ENCODE measurements around the gene GNAL. TPM values are rescaled to one million over a fixed set of nuclear protein-coding genes. Genes with fewer than 3 reads are reported as not detected.
A peak's percentile ranks its signal among the peaks of the same experiment; 100 is the strongest.
"Not testable (repeated sequence)": the region's sequence is repeated elsewhere in the genome, so short reads cannot be mapped to it uniquely, and the experiment has no call there.

GNAL gene
- total RNA-seq, 1 donor from 2014 or later, result 0.21 TPM

DNA sequence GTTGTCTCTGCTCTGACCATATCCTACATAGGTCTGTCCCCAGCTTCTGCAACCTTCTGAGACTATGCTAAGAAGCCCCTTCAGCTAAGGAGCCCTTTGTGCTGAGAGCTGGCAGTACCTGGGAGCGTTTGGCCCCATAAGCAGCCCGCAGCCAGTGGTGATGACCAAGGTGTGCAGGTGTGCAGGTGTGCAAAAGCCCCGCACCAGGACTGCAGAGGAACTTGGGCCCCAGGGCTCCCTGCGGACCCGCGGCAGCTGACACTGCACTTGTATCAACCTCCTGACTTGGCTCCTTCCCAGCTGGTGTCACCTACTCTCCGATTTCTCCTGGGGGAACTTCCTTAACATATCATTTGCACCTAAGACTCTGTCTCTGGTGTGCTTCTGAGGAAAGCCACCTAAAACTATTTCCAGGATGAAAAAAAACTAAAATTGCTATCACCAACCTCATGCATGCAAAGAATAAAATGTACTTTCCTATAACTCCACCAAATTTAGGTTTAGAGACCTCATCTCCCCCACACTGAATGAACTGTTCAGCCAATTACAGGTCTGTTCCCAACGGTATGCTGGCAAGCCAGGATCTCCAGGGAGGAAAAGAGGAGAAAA is 16.1 kb upstream of the GNAL start:
- Mint-ChIP-seq H3K36me3 (ENCODE audit: low read depth) (no peaks in the 10 kb centered on the region), H3K27me3 (ENCODE audit: insufficient read depth) (peaks cover 7% of the 10 kb centered on the region), H3K9me3 (no peaks in the 10 kb centered on the region), H3K4me1 (ENCODE audit: low read depth) (no peaks in the 10 kb centered on the region), H3K27ac (no peak overlapping the region), H3K4me3 (no peak overlapping the region)
- no peak for DNase-seq (ENCODE audit: low spot score)
- intact Hi-C loops (cut with micrococcal nuclease), result no loop called here

DNA sequence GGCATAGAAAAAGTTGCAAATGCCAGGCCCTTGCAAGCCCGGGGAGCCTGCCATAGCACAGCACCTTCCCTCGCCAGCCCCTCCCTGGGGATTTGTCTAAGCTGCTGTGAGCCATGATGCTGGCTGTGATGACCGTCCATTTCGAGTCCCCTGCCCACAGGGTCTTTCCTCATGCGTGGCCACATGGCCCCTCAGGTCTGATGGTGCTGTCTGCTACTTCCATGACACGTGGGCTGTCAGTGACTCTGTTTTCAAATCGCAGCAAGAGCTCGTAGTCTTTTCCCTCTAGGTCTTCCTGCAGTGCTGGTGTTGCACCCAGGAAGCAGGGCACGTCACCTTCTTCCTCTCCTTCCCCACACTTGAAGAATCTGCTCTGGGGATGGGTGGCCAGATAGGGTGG is 15.5 kb upstream of the GNAL start:
- Mint-ChIP-seq H3K27ac (no peak overlapping the region), H3K4me1 (ENCODE audit: low read depth) (no peaks in the 10 kb centered on the region), H3K27me3 (ENCODE audit: insufficient read depth) (peaks cover 9% of the 10 kb centered on the region), H3K9me3 (no peaks in the 10 kb centered on the region), H3K36me3 (ENCODE audit: low read depth) (no peaks in the 10 kb centered on the region), H3K4me3 (no peak overlapping the region)
- intact Hi-C loops (cut with micrococcal nuclease), result no loop called here
- no peak for DNase-seq (ENCODE audit: low spot score)

GRCh38 chr18:11674119-11674518 is 14.9 kb upstream of the GNAL start:
- H3K36me3 Mint-ChIP-seq (ENCODE audit: low read depth), result no peaks in the 10 kb centered on the region
- no peak for DNase-seq (ENCODE audit: low spot score)
- intact Hi-C loops (cut with micrococcal nuclease), result no loop called here
- H3K27me3 Mint-ChIP-seq (ENCODE audit: insufficient read depth), result peaks cover 9% of the 10 kb centered on the region
- no peak overlapping the region for H3K27ac Mint-ChIP-seq
- H3K9me3 Mint-ChIP-seq, result no peaks in the 10 kb centered on the region
- no peaks in the 10 kb centered on the region for H3K4me1 Mint-ChIP-seq (ENCODE audit: low read depth)
- H3K4me3 Mint-ChIP-seq, result no peak overlapping the region

DNA sequence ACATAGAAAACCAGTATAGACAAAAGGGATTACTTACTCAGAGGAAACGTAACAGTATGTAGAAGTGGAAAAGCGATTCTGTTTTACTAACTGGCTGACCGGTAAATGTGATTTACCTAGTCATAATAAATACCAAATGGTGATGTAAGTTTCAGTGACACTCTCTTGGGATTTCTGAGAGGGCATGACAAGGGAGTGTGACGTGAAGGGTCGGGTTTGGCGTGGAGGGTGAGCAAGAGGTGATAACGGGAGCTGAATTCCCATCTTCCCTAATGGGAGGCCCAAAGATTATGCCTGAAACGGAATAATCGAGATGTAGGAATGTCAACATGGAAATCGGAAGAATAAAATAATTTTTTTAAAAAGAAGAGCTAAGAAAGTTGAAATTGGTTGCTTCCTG is 12.7 kb upstream of the GNAL start:
- Mint-ChIP-seq H3K27ac (no peak overlapping the region), H3K36me3 (ENCODE audit: low read depth) (no peaks in the 10 kb centered on the region), H3K4me3 (no peak overlapping the region), H3K9me3 (no peaks in the 10 kb centered on the region), H3K27me3 (ENCODE audit: insufficient read depth) (peaks cover 14% of the 10 kb centered on the region), H3K4me1 (ENCODE audit: low read depth) (no peaks in the 10 kb centered on the region)
- DNase-seq (ENCODE audit: low spot score), result no peak
- intact Hi-C loops (cut with micrococcal nuclease), result no loop called here

GRCh38 chr18:11676867-11677266 is 12.2 kb upstream of the GNAL start:
- H3K4me3 Mint-ChIP-seq, result no peak overlapping the region
- no peaks in the 10 kb centered on the region for H3K9me3 Mint-ChIP-seq
- intact Hi-C loops (cut with micrococcal nuclease), result no loop called here

GRCh38 chr18:11678211-11678610 is 10.9 kb upstream of the GNAL start:
- intact Hi-C loops (cut with micrococcal nuclease), result no loop called here
- H3K4me3 Mint-ChIP-seq, result no peak overlapping the region
- no peaks in the 10 kb centered on the region for H3K4me1 Mint-ChIP-seq (ENCODE audit: low read depth)
- no peaks in the 10 kb centered on the region for H3K9me3 Mint-ChIP-seq
- H3K27ac Mint-ChIP-seq, result no peak overlapping the region
- DNase-seq (ENCODE audit: low spot score), result no peak
- peaks cover 22% of the 10 kb centered on the region for H3K27me3 Mint-ChIP-seq (ENCODE audit: insufficient read depth)
- H3K36me3 Mint-ChIP-seq (ENCODE audit: low read depth), result no peaks in the 10 kb centered on the region

More at GRCh38 chr18:11676867-11677266, 12.2 kb upstream of the GNAL start:
- Mint-ChIP-seq H3K36me3 (ENCODE audit: low read depth) (no peaks in the 10 kb centered on the region), H3K27ac (no peak overlapping the region), H3K27me3 (ENCODE audit: insufficient read depth) (peaks cover 14% of the 10 kb centered on the region), H3K4me1 (ENCODE audit: low read depth) (no peaks in the 10 kb centered on the region)
- no peak for DNase-seq (ENCODE audit: low spot score)

DNA sequence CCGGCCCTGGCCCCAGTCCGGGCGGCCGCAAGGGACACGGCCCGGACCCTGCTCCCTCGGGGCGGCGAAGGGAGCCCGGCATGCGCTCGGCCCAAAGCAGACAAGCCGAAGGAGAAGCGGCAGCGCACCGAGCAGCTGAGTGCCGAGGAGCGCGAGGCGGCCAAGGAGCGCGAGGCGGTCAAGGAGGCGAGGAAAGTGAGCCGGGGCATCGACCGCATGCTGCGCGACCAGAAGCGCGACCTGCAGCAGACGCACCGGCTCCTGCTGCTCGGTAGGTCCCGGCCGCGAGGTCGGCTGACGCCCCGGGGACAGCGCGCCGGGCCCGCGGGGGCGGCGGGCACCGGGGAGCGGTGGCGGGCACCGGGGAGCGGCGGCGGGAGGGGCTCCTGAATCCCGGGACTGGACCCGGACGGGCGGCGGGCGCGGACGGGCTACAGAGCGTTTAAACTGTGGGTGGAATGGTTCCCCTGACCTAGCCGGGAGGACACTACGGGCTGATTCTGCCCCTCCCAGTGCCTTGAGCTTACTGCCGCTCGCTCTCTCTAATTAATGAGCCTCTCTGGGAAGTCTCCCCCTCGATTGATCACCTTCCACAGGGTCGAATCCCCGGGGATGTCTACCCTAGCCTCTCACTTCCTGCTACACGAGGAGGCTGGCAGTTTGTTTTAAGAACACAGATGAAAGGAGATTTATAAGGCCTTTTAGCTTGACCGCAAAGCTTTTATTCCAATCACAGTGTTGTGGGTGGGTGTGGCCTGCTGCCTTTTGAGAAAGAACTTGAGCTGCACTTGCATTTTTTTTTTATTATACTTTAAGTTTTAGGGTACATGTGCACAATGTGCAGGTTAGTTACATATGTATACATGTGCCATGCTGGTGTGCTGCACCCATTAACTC is 853 bp downstream of the GNAL start:
- Mint-ChIP-seq H3K4me3 (peak overlapping the region; percentile 42), H3K4me1 (ENCODE audit: low read depth) (peaks cover 8% of the 10 kb centered on the region), H3K9me3 (no peaks in the 10 kb centered on the region), H3K27me3 (ENCODE audit: insufficient read depth) (peaks cover 35% of the 10 kb centered on the region), H3K36me3 (ENCODE audit: low read depth) (no peaks in the 10 kb centered on the region), H3K27ac (no peak overlapping the region)
- intact Hi-C loops (cut with micrococcal nuclease), result loop anchor here (2.0 kb wide), 1 partner anchor 161 kb away; the partner anchor contains the start of gene CHMP1B
- DNase-seq (ENCODE audit: low spot score), result no peak

GRCh38 chr18:11690660-11691059 is 1.6 kb downstream of the GNAL start:
- H3K4me1 Mint-ChIP-seq (ENCODE audit: low read depth); H3K36me3 Mint-ChIP-seq (ENCODE audit: low read depth); H3K27ac Mint-ChIP-seq; H3K9me3 Mint-ChIP-seq; intact Hi-C loops (cut with micrococcal nuclease); DNase-seq (ENCODE audit: low spot score); H3K4me3 Mint-ChIP-seq: not testable (repeated sequence)
- peaks cover 38% of the 10 kb centered on the region for H3K27me3 Mint-ChIP-seq (ENCODE audit: insufficient read depth)

- H3K9me3 Mint-ChIP-seq, result no peaks in the 10 kb centered on the region
- peaks cover 24% of the 10 kb centered on the region for H3K27me3 Mint-ChIP-seq (ENCODE audit: insufficient read depth)
- H3K27ac Mint-ChIP-seq, result no peak overlapping the region
- H3K36me3 Mint-ChIP-seq (ENCODE audit: low read depth), result no peaks in the 10 kb centered on the region
- H3K4me1 Mint-ChIP-seq (ENCODE audit: low read depth), result no peaks in the 10 kb centered on the region
- intact Hi-C loops (cut with micrococcal nuclease), result no loop called here
- no peak overlapping the region for H3K4me3 Mint-ChIP-seq
- no peak for DNase-seq (ENCODE audit: low spot score)
Observed at GRCh38 chr18:11695736-11696135, 6.7 kb downstream of the GNAL start.

DNA sequence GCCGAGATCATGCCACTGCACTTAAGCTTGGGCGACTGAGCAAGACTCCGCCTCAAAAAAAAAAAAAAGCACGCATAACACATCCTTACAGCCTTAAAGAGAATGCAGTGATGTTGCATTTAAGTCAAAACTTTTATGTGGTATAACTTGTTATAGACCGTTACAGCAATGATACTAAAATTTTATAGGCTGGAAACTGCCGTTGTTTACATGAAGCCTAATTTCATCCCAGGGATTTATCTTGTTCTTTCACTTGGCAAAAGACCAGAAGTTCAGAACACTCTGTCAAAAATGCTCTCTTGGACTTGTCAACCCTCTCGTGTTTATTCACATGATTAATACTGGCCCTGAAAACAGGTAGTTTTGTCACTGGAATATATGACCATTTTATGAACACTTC is 7.4 kb downstream of the GNAL start:
- Mint-ChIP-seq H3K27ac (no peak overlapping the region), H3K27me3 (ENCODE audit: insufficient read depth) (peaks cover 24% of the 10 kb centered on the region), H3K4me3 (no peak overlapping the region), H3K4me1 (ENCODE audit: low read depth) (no peaks in the 10 kb centered on the region), H3K9me3 (no peaks in the 10 kb centered on the region), H3K36me3 (ENCODE audit: low read depth) (no peaks in the 10 kb centered on the region)
- intact Hi-C loops (cut with micrococcal nuclease), result no loop called here
- no peak for DNase-seq (ENCODE audit: low spot score)

- no peak overlapping the region for H3K27ac Mint-ChIP-seq
- H3K36me3 Mint-ChIP-seq (ENCODE audit: low read depth), result no peaks in the 10 kb centered on the region
- peaks cover 7% of the 10 kb centered on the region for H3K27me3 Mint-ChIP-seq (ENCODE audit: insufficient read depth)
- no peaks in the 10 kb centered on the region for H3K4me1 Mint-ChIP-seq (ENCODE audit: low read depth)
- DNase-seq (ENCODE audit: low spot score), result no peak
- intact Hi-C loops (cut with micrococcal nuclease), result no loop called here
- H3K4me3 Mint-ChIP-seq, result no peak overlapping the region
- no peaks in the 10 kb centered on the region for H3K9me3 Mint-ChIP-seq
Observed at GRCh38 chr18:11700876-11701275, 11.8 kb downstream of the GNAL start.

- H3K9me3 Mint-ChIP-seq, result no peaks in the 10 kb centered on the region
- intact Hi-C loops (cut with micrococcal nuclease), result no loop called here
- peaks cover 30% of the 10 kb centered on the region for H3K27me3 Mint-ChIP-seq (ENCODE audit: insufficient read depth)
- no peaks in the 10 kb centered on the region for H3K36me3 Mint-ChIP-seq (ENCODE audit: low read depth)
- no peaks in the 10 kb centered on the region for H3K4me1 Mint-ChIP-seq (ENCODE audit: low read depth)
- H3K4me3 Mint-ChIP-seq, result no peak overlapping the region
- no peak overlapping the region for H3K27ac Mint-ChIP-seq
- no peak for DNase-seq (ENCODE audit: low spot score)
Observed at GRCh38 chr18:11710578-11710977, 21.5 kb downstream of the GNAL start.

GRCh38 chr18:11713756-11714155 is 24.7 kb downstream of the GNAL start:
- no peak overlapping the region for H3K4me3 Mint-ChIP-seq
- peaks cover 19% of the 10 kb centered on the region for H3K27me3 Mint-ChIP-seq (ENCODE audit: insufficient read depth)
- H3K36me3 Mint-ChIP-seq (ENCODE audit: low read depth), result no peaks in the 10 kb centered on the region
- no peak overlapping the region for H3K27ac Mint-ChIP-seq
- no peaks in the 10 kb centered on the region for H3K4me1 Mint-ChIP-seq (ENCODE audit: low read depth)
- no peak for DNase-seq (ENCODE audit: low spot score)
- no peaks in the 10 kb centered on the region for H3K9me3 Mint-ChIP-seq
- intact Hi-C loops (cut with micrococcal nuclease), result no loop called here

All from activated T-helper 1 cell treated with anti-CD3 and anti-CD28 coated beads, Interleukin-12 subunit alpha, Interleukin-12 subunit beta, Interleukin-2, Interleukin-4 antibody, amounts not matched to agents 30 ng/mL and 10 ng/mL and 1 ng/mL, durations not matched to agents 14 hours and 24 hours and 36 hours (primary cell).